Mesenteric fat pad (tissue), 1 donor: ENCODE data around the gene VSNL1. TPM values are rescaled to one million over a fixed set of nuclear protein-coding genes. Genes with fewer than 3 reads are reported as not detected.

ENCODE experiments used
- DNase-seq: peaks from one replicate; pipeline ENCODE4 v3.0.0-alpha.2; 2020; ENCODE audit warnings: low spot score
- total RNA-seq: library from RNA; stranded (reverse); fragmentation: NEBNext Ultra II Directional; extraction: Animal tissue kit (Norgen Biotek cat#: 25700); gene quantifications from one replicate; pipeline ENCODE4 v1.2.1, GENCODE V29; 2021
- donor health status: DM: yes; HTN: yes; CAD: no.

Gene VSNL1
- total RNA-seq, 1 donor from 2014 or later: not detected

GRCh38 chr2:17688600-17688999 lies 148.1 kb downstream of the VSNL1 start:
- DNase-seq: no peak

DNA sequence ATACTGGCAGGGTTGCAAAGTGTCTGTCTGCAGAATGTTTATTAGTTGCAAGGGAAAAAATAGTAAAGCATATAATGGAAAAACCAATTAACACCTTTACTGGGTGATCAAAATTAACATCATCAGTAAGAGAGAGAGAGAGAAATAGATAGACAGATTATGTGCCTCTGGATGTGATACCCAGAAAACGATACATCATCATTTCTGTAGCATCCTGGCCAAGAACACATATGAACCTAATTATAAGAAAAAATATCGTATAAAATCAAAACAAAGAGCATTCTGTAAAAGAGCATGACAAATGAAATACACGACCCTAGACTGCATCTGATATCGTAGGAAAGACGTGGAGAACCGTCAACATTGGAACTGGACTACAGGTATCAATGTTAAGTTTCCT lies 148.5 kb downstream of the VSNL1 start:
- DNase-seq: no peak

GRCh38 chr2:17690776-17691175 lies 150.3 kb downstream of the VSNL1 start:
- DNase-seq: no peak

Other genes with a start within 250 kb of the VSNL1 start
- not detected for gene RAD51AP2, start 22.3 kb upstream of the VSNL1 start, total RNA-seq
- 10.9 TPM for gene SMC6, start 213.1 kb downstream of the VSNL1 start, total RNA-seq
- gene GEN1, start 213.4 kb downstream of the VSNL1 start, total RNA-seq: 5.1 TPM